NK-92 (cell line): ENCODE data around the gene ZMYND19.
"Not testable (repeated sequence)": the region's sequence is repeated elsewhere in the genome, so short reads cannot be mapped to it uniquely, and the experiment has no call there.

Experiments used
- DNase-seq: peaks from one replicate; lab custom pipeline; 2025; ENCODE audit not compliant: unreplicated experiment; lab: John Stamatoyannopoulos, UW

ZMYND19 gene

GRCh38 chr9:137589441-137590122 is 730 bp downstream of the ZMYND19 start:
- DNase-seq, result no peak

GRCh38 chr9:137588891-137589290 is 1.4 kb downstream of the ZMYND19 start:
- DNase-seq, result no peak

- no peak for DNase-seq
Observed at GRCh38 chr9:137588311-137588710, 2.0 kb downstream of the ZMYND19 start.

GRCh38 chr9:137586854-137587253 is 3.5 kb downstream of the ZMYND19 start:
- DNase-seq, result no peak

GRCh38 chr9:137583957-137584356 is 6.4 kb downstream of the ZMYND19 start:
- DNase-seq, result no peak

- no peak for DNase-seq
Observed at GRCh38 chr9:137583347-137583746, 7.0 kb downstream of the ZMYND19 start.

- DNase-seq, result no peak
Observed at GRCh38 chr9:137582286-137582860, 7.9 kb downstream of the ZMYND19 start.

- DNase-seq, result no peak
Observed at GRCh38 chr9:137581361-137582285, 8.7 kb downstream of the ZMYND19 start.

- no peak for DNase-seq
Observed at GRCh38 chr9:137580954-137581322, 9.4 kb downstream of the ZMYND19 start.

- DNase-seq, result no peak
Observed at GRCh38 chr9:137580209-137580953, 9.9 kb downstream of the ZMYND19 start.

- no peak for DNase-seq
Observed at GRCh38 chr9:137579259-137579604, 11.1 kb downstream of the ZMYND19 start.

- DNase-seq, result peak; percentile 40
Observed at GRCh38 chr9:137578518-137579258, 11.6 kb downstream of the ZMYND19 start, which contains the start of gene DPH7. Gene DPH7 (minus strand): TSS chr9:137578925. CDS start chr9:137578777, 148 bp downstream.

- DNase-seq, result no peak
Observed at GRCh38 chr9:137575716-137576411, 14.4 kb downstream of the ZMYND19 start.

GRCh38 chr9:137575364-137575715 is 15.0 kb downstream of the ZMYND19 start:
- DNase-seq, result no peak

- DNase-seq, result no peak
Observed at GRCh38 chr9:137574192-137574591, 16.1 kb downstream of the ZMYND19 start.

GRCh38 chr9:137570566-137570965 is 19.7 kb downstream of the ZMYND19 start:
- no peak for DNase-seq

GRCh38 chr9:137569609-137570203 is 20.6 kb downstream of the ZMYND19 start:
- DNase-seq, result no peak

- DNase-seq, result not testable (repeated sequence)
Observed at GRCh38 chr9:137568445-137568844, 21.9 kb downstream of the ZMYND19 start.

GRCh38 chr9:137564817-137565411 is 25.4 kb downstream of the ZMYND19 start:
- DNase-seq, result no peak
